Inferior parietal cortex (tissue), 1 donor: Measurements from ENCODE around the gene RPS14.
A peak's percentile ranks its signal among the peaks of the same experiment; 100 is the strongest.

Source experiments
- DNase-seq: peaks from one replicate; pipeline ENCODE4 v3.0.0-alpha.2; 2016; ENCODE audit errors: extremely low spot score

Gene RPS14

GRCh38 chr5:150449517-150450339 is at the start of gene RPS14:
Gene RPS14 (minus strand): TSS chr5:150449739. CDS start chr5:150447733, 2,006 bp downstream.
- DNase-seq: peak; percentile 92

DNA sequence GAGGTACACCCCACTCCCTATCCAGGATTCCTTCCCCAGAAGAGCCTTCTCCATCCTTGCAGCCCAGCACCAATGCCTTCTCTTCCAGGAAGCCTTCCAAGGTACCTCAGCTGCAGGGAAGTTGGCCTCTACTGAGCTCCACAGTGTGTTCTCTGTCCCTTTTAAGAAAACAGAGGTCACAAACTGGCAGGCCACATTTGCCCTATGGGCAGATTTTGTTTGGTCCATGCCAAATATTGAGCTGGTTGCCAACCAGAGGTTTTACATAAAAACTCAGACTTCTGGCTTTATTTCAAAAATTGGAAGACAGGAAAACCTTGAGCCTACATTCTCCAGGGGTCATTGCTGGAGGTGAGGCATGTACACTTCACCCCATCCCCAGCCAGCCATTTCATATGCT is 49.4 kb upstream of the RPS14 start:
- DNase-seq: no peak

- no peak for DNase-seq
Measured at GRCh38 chr5:150498501-150498900, 49.0 kb upstream of the RPS14 start.

GRCh38 chr5:150497989-150498317 is 48.4 kb upstream of the RPS14 start:
- no peak for DNase-seq

GRCh38 chr5:150497274-150497988 is 47.9 kb upstream of the RPS14 start:
- peak; percentile 56 for DNase-seq

DNA sequence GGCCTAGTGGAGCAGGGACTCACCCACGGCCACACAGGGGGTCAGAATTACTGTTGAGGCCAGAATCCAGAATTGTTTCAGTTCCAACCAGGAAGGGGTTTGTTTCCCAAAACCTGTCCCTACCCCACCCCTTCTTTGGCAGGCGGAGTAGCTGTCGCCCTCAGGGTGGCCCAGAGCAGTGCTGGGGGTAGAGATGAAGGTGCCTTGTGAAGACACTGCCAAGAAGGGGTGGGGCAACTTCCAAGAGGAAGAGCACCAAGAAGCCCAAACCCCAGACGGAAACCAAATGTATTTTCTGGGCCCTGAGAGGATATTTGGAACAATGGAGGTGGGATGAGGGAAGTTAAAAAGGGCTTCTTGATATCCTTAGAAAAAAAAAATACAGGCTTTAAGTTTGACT is 47.0 kb upstream of the RPS14 start:
- no peak for DNase-seq

DNA sequence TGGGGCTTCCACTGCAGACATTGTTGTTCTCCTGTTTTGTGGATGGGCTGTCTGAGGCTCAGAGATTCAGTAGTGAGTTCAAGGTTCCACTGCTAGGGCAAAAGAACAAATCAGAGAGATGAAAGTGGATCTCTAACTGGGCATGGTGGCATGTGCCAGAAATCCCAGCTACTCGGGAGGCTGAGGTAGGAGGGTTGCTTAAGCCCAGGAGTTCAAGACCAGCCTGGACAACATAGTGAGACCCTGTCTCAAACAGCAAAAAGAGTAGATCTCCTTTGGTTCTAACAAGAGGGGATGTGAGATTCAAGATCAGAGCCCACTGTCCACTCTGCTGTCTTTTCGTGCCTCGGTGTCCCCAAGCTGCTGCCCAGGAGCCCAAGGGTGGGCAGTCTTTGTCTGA is 46.6 kb upstream of the RPS14 start:
- DNase-seq: no peak

DNA sequence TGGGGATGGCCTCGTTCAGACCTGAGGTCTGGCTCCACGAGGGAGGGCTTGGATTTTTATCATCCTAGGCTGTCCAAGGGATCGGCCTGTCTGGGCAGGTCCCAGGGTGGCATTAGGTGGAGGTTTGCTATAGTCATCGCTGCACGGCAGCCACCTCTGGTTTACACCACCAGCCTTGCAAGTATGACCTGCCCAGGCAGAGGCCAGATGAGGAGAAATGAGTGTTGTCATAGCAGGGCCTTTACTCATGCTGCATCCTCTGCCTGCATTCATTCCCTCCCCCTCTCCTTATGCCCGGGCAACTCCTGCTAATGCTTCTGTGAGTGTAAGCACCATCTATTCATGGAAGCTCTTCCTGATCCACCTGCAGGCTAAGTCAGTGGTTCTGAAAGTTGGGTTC is 43.1 kb upstream of the RPS14 start:
- DNase-seq: no peak

DNA sequence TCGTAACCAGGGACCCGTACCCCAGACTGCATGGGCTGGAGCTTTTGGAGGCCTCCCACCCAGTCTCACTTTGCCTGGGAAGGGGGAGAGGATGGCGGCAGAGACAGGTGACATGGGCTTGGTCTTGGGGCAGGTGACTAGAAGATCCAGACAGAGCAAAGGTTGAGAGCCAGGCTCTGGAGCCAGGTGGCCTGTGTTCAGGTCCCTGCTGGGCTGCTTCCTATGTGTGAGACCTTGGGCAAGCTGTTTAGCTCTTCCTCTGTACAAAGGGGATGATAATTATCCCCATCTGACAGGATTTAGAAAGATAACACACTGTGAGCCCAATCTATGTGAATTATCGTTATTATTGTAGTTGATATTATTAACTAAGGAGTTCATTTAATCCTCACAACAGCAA is 42.3 kb upstream of the RPS14 start:
- DNase-seq: no peak

DNA sequence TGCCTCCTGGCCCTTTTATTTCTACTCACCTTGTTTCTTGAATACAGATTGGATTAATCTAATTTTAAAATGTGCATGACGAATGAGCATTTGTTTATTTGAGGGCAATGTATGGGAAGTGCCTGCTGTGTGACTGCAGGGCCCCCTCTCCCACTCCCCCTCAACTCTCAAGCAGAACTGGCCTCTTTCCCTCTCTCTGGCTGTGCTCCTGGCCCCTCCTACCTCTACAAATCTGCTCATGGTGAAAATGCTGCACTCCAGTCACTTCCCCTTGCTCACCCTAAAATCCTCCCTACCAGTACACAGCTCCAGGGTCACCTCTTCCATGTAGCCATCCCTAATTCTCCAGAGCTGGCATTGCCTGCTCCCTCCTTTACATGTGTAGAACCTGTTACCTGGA is 41.2 kb upstream of the RPS14 start:
- DNase-seq: no peak

- no peak for DNase-seq
Measured at GRCh38 chr5:150490296-150490669, 40.7 kb upstream of the RPS14 start.

- DNase-seq: peak; percentile 56
Measured at GRCh38 chr5:150489360-150490295, 40.1 kb upstream of the RPS14 start.

DNA sequence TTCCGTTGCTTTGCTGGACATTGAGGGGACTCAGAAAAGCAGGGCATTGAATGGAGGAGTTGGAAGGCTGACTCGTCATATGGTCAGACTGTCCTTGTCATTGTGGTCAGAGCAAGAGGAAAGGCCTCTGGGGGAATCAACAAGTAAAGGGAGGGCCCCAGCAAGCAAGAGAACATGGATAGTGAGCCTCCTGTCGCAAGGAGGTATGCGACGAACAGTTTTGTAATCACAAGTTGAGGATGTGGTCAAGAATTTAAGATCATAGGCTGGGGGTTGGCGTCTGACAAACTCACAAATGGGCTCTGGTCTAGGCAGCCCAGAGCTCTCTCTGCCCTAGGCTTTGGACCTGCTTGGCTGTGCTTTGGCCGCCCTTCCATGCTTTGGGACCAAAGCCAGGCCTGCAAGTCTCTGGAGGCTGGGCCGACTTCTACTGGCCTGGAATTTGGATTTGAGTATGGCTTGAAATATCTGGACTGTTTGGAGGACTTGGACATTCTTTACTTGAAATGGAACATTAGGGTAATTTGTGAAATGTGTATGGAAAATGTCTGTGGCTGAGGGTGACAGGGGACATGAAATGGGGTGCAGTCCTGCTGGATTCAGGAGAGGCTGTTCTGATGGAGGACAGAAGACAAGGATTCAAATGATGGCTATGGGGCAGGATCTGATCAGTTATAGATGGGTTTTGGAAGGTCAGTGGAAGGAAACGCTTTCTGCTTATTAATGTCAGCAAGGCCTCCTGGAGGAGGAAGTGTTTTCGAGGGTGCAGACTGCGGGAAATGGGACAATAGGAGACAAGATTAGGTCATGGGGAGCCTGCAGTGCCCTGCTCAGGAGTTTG is 39.2 kb upstream of the RPS14 start:
- DNase-seq: peak; percentile 57

DNA sequence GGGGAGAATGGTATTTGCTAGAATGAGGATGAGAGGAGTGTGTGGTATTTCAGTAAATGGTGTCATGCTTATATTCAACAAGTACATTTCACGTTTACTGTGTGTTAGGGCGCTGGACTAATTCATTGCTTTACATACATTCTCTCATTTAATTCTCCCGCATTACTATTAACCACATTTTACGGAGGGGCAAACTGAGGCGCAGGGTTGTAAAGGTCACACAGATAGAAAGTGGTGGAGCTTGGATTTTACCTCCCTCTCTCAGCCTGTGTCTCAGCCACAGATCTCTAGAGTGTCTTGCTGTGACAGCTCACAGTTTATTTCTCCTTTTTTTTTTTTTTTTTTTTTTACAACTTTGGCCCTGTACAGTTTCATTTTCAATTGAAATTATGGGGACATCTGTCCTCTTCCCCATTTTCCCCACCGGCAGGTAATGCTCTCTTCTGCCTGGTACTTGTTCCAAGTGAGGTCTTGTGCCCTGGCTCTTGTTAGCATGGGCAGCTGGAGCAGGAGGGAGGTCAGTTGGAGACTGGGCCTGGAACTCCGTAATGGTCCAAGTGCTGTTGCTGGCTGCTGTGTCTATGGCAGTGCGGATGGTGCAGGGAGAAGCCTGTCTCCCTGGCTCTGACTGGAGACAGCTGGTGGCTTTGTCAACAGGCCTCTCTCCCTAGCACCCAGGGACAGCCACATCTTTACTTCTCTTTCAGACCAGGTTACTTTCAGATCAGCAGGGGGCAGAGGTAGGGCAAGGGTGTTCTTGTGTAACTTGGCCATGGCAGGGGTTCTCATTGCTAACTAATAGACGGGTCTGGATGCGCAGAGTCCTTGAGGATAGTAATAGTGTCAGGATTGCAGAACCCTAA is 37.9 kb upstream of the RPS14 start:
- DNase-seq: peak; percentile 58

DNA sequence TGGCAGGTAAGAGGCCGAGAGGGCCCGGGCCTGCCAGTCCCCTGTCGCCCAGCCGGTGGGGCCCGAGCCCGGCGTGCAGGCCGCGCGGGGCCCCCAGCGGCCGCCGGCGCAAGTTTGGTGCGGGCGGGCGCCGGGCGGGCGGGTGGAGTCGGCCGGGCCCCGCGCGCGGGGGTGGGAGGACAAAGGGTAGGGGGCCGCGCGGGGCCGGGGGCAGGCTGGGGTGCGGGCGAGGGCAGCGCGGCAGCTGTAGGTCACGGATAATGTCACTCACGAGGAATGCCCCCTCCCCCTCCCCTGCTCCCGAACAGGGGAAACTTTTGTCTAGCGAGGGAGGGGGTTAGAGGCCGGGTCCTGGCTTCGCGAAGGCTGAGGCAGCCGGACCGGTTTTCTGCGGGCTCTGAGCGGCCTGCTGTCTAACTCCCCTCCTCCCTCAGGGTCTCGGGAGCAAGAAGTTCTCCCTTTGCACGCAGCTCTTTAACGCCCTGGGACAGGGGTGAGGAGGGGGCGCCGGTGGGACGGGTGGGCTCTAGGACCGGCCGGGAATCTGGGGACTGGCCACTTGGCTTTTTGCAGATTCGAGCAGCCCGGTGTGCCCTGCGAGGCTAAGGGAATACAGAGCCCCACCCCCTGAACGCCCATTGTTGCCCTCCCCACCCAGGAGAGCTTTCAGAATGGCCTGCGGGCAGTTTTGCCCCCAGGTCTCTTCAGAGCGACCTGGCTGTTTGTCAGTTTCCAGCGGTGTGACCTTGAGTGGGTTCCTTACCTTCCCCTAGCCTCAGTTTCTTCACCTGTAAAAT is 37.1 kb upstream of the RPS14 start:
- DNase-seq: no peak

- no peak for DNase-seq
Measured at GRCh38 chr5:150485693-150486401, 36.3 kb upstream of the RPS14 start.

DNA sequence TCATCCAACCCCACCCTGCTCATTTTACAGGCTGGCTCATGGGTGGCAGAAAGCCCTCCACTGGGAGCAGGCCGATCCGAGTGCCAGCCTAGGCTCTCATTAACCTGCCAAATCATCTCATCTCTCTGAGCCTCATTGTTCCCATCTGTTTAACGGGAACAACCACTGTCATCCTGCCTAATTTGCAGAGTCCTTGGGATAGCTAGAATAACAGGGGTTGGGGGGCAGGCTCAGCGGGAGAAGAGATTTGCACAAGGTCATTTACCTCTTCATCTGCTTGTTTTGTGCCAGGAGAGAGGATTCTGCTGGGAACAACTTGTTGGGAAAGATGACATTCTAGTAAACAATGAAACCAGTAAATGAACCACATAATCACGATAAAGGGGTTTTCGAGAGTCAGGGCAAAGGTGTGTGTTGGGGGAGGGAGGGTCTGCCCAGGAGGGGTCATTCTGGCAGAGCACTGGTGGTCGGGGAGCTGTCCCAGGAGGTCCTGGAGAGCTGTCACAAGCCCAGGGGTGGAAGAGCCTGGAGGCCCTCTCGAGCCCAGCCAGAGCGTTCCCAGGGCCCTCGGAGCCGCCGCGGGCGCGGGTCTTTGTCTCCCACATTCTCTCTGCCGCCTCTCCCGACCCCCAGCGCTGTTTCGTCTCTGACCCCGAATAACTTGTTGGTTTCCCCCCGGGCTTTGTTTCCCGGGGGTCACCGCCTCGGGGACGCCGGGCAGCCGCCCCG is 35.6 kb upstream of the RPS14 start:
- DNase-seq: no peak

DNA sequence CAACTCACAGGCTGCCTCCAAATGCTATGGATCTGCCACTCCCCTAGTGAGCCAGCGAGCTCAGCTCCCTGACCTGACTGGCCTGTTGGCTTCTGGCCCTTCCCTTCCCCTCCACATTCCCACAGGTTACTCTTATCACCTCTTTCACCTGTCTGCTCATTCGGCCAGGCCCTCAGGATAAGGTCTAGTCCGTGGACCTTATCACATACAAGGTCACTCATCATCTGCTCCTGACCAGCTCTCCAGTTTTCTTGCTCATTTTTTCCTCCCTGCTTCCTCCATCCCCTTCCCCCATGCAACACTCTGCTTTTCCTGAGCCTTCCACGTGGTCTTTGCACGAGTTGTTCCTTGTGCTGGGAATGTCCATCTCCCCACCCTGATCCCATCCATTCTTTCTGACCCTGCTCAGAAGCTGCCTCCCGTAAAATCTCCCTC is 32.5 kb upstream of the RPS14 start:
- DNase-seq: no peak

- no peak for DNase-seq
Measured at GRCh38 chr5:150481708-150481965, 32.1 kb upstream of the RPS14 start.
